ENCODE measurements around the gene SERAC1. TPM values are rescaled to one million over a fixed set of nuclear protein-coding genes. Genes with fewer than 3 reads are reported as not detected.

Gene SERAC1
- polyA plus RNA-seq, 1 of the 3 experiments (the other 2 are of a cell fraction), result 5.6 TPM

DNA sequence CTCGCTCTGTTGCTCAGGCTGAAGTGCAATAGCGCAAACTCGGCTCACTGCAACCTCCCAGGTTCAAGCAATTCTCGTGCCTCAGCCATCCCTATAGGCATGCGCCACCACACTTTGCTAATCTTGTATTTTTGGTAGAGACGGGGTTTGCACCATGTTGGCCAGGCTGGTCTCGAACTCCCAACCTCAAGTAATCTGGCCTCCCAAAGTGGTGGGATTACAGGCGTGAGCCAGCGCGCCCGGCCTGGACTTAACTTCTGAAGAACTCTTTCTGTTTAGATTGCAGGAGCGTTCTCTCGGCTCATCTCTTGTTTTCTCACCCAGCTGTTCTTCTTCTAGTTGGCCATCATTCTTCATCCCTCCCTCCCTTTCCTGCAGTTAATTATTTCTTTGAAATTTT lies 30.4 kb upstream of the SERAC1 start:
- POLR2A ChIA-PET, result no interaction called here
- Histone ChIP-seq H3K9me3 (no peaks in the 10 kb centered on the region), H3K9me2 (no peaks in the 10 kb centered on the region), H3K4me1 (ENCODE audit: control insufficient read depth in 1 of 2, insufficient read depth in 2 of 2, low read depth in 1 of 2, low read length in 1 of 2) (no peaks in the 10 kb centered on the region), H3K36me3 (replicated peaks in 1 of 2; ENCODE audit: control insufficient read depth in 1 of 2, insufficient read depth in 2 of 2, low read length in 1 of 2) (peaks cover under 1 to 15% of the 10 kb centered on the region in 2 experiments), H3K27ac (ENCODE audit: low read depth in 2 of 2, low read length in 1 of 2) (no peak overlapping the region), H3K9ac (no peak overlapping the region), H4K20me1 (ENCODE audit: insufficient read depth) (no peaks in the 10 kb centered on the region), H2AFZ (ENCODE audit: low read depth) (no peak overlapping the region), H3K27me3 (ENCODE audit: insufficient read depth) (no peaks in the 10 kb centered on the region), H3K79me2 (ENCODE audit: insufficient read depth) (no peaks in the 10 kb centered on the region), H3F3A (replicated peaks; ENCODE audit: insufficient read depth) (no peaks in the 10 kb centered on the region), H3K4me3 (ENCODE audit: low read depth in 2 of 2, low read length in 1 of 2) (no peak overlapping the region), H3K4me2 (no peak overlapping the region)
- CTCF ChIA-PET, result interaction anchor here (0.6 to 2.8 kb wide), 4 partner anchors 15 to 944 kb away, joined by 3 to 12 read pairs (median 3); no protein-coding TSS in a partner anchor
- no peak for DNase-seq
- 98% methylated on average over 13 of the region's 13 CpGs for WGBS (ENCODE audit: low lambda C conversion rate)
- TF ChIP-seq GABPA (IDR thresholded peaks at IDR 0.05; ENCODE audit: low read depth) (no peak), RFX5 (IDR thresholded peaks at IDR 0.05; ENCODE audit: low read length) (no peak), MEF2A (IDR thresholded peaks at IDR 0.05; ENCODE audit: borderline replicate concordance, low read depth) (no peak), USF1 (IDR thresholded peaks at IDR 0.05; ENCODE audit: borderline replicate concordance, low read depth) (no peak), SIN3A (IDR thresholded peaks at IDR 0.05; ENCODE audit: borderline replicate concordance, low read depth, low read length) (no peak), JUND (IDR thresholded peaks at IDR 0.05) (no peak), TEAD4 (IDR thresholded peaks at IDR 0.05; ENCODE audit: borderline replicate concordance, insufficient read depth) (no peak), YY1 (IDR thresholded peaks at IDR 0.05; ENCODE audit: low read depth) (no peak), SMC3 (IDR thresholded peaks at IDR 0.05; ENCODE audit: low read depth, low read length) (no peak), NFIC (IDR thresholded peaks at IDR 0.05; ENCODE audit: borderline replicate concordance) (no peak), FOSL2 (IDR thresholded peaks at IDR 0.05; ENCODE audit: borderline replicate concordance, low read depth) (no peak), NRF1 (IDR thresholded peaks at IDR 0.05; ENCODE audit: low read depth, low read length) (no peak), ZBTB33 (IDR thresholded peaks at IDR 0.05; ENCODE audit: borderline replicate concordance, low read depth) (no peak), RCOR1 (IDR thresholded peaks at IDR 0.05; ENCODE audit: low read length) (no peak), EP300 (IDR thresholded peaks at IDR 0.05; ENCODE audit: borderline replicate concordance in 1 of 2, low read depth in 1 of 2, low read length in 1 of 2) (no peak), EZH2phosphoT487 (IDR thresholded peaks at IDR 0.05; ENCODE audit: borderline replicate concordance, low read depth) (no peak), RAD21 (IDR thresholded peaks at IDR 0.05; ENCODE audit: low read length) (no peak), FOXJ3 (CRISPR knock-in tag; IDR thresholded peaks at IDR 0.05) (no peak)
- TF ChIP-seq, protein P1, sequence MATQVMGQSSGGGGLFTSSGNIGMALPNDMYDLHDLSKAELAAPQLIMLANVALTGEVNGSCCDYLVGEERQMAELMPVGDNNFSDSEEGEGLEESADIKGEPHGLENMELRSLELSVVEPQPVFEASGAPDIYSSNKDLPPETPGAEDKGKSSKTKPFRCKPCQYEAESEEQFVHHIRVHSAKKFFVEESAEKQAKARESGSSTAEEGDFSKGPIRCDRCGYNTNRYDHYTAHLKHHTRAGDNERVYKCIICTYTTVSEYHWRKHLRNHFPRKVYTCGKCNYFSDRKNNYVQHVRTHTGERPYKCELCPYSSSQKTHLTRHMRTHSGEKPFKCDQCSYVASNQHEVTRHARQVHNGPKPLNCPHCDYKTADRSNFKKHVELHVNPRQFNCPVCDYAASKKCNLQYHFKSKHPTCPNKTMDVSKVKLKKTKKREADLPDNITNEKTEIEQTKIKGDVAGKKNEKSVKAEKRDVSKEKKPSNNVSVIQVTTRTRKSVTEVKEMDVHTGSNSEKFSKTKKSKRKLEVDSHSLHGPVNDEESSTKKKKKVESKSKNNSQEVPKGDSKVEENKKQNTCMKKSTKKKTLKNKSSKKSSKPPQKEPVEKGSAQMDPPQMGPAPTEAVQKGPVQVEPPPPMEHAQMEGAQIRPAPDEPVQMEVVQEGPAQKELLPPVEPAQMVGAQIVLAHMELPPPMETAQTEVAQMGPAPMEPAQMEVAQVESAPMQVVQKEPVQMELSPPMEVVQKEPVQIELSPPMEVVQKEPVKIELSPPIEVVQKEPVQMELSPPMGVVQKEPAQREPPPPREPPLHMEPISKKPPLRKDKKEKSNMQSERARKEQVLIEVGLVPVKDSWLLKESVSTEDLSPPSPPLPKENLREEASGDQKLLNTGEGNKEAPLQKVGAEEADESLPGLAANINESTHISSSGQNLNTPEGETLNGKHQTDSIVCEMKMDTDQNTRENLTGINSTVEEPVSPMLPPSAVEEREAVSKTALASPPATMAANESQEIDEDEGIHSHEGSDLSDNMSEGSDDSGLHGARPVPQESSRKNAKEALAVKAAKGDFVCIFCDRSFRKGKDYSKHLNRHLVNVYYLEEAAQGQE (IDR thresholded peaks at IDR 0.05; ENCODE audit: low read depth, low read length), result no peak
- TF ChIP-seq, protein P2, sequence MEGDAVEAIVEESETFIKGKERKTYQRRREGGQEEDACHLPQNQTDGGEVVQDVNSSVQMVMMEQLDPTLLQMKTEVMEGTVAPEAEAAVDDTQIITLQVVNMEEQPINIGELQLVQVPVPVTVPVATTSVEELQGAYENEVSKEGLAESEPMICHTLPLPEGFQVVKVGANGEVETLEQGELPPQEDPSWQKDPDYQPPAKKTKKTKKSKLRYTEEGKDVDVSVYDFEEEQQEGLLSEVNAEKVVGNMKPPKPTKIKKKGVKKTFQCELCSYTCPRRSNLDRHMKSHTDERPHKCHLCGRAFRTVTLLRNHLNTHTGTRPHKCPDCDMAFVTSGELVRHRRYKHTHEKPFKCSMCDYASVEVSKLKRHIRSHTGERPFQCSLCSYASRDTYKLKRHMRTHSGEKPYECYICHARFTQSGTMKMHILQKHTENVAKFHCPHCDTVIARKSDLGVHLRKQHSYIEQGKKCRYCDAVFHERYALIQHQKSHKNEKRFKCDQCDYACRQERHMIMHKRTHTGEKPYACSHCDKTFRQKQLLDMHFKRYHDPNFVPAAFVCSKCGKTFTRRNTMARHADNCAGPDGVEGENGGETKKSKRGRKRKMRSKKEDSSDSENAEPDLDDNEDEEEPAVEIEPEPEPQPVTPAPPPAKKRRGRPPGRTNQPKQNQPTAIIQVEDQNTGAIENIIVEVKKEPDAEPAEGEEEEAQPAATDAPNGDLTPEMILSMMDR (IDR thresholded peaks at IDR 0.05), result no peak

Measured in SK-N-SH (cell line).